HG03469 (cell line): ENCODE data around the gene MAST4.

Experiments
- ATAC-seq: cut with Tn5 transposase; IDR thresholded peaks from one replicate; pipeline ENCODE4 v1.9.1; 2021; ENCODE audit warnings: mild to moderate bottlenecking, moderate library complexity, moderate number of reproducible peaks; ENCODE audit not compliant: unreplicated experiment

Gene MAST4

DNA sequence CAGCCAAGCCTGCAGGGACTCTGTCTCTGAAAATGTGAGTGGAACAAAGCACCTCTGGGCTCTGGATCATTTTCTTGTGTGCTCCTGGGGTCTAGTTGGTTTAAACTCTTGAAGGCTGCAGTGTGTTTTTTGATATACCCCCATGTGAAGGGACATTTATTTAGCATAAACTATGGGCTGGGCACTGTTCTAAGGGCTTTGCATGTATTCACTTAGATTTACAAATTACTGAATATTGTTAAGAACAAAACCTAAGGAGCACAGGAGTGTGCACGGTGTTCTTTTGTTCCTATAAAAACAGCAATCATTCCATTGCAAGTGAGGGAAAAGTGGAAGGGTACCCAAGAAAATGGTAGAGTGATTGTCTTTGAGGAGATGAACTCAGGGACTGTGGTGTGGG is 620.4 kb downstream of the MAST4 start:
- ATAC-seq: no peak
